ENCODE measurements around the gene DCTN5.
"Not testable (repeated sequence)": the region's sequence is repeated elsewhere in the genome, so short reads cannot be mapped to it uniquely, and the experiment has no call there.

DCTN5 gene

DNA sequence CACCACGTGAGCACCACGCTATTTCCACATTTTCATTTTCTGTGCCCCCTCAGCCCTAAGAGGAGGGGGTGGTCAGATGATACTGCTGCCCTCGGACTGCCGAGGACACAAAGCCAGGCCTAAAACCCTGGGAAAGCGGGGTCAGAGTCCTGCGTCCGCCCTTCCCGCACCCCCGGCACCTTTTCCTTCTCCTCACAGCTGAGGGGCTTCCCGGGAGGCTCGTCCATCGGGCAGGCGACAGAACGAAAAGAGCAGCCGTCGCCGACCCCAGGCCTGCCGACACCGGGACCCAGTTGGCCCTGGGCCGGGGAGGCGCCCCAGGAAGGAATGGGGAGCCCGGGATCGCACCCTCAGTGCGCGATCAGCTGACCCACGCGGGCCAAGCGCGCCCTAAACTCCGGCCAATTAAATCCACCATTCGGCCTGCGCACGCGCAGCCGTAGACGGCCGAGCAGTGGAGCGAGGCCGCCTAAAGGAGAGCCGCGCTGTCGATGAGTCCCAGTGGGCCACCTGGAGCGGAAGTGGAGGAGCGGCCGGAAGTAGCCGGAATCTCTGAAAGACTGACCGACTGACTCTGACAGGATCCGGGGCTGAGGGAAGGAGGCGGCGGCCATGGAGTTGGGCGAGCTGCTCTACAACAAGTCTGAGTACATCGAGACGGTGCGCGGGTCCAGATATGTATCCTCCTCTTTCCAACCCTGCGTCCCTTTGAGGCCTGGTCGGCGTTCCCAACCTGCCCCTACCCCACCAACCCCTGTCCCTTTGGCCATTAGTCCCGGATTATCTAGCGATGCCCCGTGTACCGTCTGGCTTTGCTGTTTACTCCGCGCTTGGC lies at the start of gene DCTN5, which contains the start of gene PALB2:
Gene DCTN5, plus strand, starts transcription at position 536 of the 835 bp plus-strand sequence. Its CDS starts 77 bp downstream, at position 613.
Gene PALB2, minus strand, starts transcription at position 380 of the 835 bp plus-strand sequence. Its CDS starts 153 bp downstream, at position 227.
- peak; percentile 64 to 81 (median 68) for DNase-seq

DNA sequence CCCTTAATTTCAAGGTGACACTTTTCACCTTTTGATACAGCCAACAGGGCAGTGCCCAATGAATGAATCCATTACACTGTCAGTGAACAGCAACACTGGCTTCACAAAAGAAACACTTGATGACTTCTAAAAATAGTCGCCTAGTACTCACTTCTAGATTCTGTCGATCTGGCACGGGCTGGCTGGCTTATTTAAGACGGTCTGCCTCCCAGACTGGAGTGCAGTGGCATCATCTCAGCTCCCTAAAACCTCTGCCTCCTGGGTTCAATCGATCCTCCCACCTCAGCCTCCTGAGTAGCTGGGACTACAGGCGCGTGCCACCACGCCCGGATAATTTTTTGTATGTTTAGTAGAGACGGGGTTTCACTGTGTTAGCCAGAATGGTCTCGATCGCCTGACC lies 47.1 kb upstream of the DCTN5 start:
- no peak for DNase-seq

DNA sequence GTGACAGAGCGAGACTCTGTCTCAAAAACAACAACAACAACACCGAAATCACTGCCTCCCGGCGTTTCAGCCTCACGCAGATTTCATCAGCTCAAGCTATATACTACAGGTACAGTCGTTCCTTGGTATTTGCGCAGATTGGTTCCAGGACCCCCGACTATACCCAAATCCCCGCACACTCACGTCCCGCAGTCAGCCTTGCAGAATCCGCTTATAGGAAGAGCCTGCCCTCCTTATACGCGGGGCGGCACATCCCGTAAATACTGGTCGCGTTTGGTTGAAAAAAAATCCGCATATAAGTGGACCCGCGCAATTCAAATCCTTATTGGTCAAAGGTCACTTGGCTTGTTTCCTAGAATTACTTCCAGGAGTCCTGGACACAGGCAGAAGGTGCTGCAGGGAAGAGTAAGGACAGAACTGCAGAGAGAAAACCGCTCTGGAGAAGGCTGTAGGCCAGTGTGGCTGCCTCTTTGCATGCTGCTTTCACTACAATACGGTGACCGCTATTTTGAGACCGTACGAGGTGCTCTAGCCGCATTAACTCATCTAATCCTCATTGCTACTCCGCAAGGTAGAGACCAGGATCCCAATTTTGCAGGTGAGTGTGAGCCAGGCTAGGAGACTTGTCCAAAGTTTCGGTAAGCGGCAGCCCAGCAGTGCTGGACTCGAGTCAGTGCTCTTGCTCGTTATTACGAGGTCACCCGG lies 45.9 kb upstream of the DCTN5 start:
- no peak for DNase-seq

DNA sequence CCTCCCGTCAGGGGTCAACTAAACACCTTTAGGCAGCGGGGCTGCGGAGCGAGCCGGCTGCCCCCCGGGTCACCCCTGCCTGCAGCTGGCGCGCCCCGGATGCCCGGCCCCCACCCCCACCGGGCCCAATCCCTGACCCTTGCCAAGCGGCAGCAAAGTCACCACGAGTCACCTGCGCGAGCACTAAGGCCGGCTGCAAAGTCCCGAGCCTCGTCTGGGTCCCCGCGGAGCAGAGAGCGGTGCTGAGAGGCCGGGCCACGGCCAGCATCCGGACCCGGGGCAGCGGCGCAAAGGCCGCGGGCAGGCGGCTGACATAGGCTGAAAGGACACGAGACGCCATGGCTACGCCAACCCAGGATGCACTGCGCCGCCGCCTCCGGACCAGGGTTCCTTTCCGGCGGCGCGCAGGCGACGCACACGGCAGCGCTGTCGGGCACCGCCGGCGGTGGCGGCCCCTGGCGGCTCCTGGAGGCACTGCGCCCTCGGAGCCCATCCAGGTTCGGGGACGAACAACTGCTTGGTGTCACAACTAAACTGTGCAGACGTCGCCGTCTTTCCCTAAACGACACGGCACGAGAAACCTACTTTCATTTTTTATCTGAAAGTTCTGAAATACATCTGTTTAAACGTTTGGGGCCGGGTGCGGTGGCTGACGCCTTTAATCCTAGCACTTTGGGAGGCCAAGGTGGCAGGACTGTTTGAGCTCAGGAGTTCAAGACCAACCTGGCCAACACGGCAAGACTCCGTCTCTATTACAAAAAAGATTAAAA lies 45.1 kb upstream of the DCTN5 start, which contains the start of gene NDUFAB1:
Gene NDUFAB1, minus strand, starts transcription at position 366 of the 770 bp plus-strand sequence. Its CDS starts 26 bp downstream, at position 340.
- DNase-seq: peak; percentile 78 to 90 (median 86)

DNA sequence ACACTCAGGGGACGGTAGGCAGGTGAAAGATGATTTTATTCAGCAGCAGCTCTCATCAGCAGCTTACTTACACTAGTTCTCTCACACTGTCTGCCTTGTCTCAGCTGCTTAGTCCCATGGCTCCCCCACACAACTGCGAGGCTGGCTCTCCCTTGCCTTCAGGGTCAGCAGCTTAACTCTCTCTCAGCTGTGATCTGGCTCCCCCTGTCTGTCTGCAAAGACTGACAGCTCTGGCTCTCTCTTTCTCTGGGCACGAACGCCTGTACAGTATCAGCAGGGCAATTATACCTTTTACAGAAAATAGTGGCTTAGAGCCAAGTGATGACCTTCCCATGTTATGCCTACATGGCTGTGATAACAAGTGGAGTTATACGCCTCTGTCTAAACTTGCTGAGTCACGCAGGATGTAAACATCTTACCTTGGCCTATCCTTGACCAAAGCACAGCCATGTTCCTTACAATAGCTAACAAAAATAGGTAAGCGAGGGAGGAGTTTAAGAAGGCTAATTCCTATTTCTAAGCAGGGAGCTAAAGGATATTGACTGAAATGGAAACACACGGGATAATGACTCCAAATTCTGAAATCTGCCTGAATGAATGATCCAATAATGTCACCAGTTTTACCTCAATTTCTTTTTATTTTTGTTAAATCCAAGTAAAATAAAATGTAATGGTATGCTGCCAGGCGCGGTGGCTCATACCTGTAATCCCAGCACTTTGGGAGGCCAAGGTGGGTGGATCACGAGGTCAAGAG lies 44.1 kb upstream of the DCTN5 start:
- DNase-seq: peak in 1 of 6 experiments; percentile 1

DNA sequence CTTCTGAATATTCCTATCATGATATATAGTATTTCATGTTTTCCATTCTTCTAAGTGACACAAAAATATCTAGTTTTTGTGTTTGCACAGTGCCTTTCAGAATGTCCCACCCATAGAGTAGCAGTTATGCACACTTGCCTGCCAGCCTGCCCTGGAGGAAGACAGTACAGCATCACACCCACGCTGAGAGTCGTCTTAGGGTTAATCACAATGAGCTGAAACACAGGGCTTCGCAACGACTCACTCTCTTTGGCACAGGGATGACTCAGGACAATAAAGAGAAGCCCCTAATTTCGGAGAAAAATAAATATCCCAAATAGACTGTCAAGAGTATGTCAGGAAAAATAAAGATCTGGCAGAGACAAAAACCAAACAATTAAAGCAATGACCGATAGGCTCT lies 33.5 kb upstream of the DCTN5 start:
- no peak for DNase-seq

DNA sequence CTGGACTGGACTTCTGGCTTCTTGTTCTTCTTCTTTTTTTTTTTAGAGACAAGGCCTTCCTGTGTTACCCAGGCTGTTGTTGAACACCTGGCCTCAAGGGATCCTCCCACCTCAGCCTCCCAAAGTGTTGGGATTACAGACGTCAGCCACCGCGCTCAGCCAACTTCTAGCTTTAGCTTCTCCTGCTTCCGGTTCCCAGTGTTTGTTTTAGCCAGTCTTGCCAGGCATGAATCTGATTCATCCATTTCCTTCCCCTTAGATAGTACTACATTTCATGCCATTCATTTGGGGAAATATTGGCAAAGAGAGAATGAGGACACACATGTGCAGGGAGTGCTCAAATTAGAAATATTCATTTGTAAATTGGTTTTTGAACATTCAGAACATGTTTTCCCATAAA lies 33.1 kb upstream of the DCTN5 start:
- DNase-seq: no peak

DNA sequence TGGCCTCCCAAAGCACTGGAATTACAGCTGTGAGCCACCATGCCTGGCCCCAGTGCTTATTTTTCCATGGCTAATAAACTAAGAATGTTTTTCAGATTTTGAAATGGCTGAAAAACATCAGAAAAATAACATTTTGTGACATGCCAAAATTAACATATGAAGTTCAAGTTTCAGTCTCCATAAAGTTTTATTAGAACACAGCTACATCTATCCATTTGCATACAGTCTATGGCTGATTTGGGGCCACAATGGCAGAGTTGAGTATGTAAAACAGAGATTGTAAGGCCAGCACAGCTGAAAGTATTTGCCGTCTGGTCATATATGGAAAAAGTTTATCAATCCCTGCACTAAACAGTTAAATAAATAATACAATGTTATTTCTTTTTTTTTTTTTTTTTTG lies 31.3 kb upstream of the DCTN5 start:
- DNase-seq: no peak

DNA sequence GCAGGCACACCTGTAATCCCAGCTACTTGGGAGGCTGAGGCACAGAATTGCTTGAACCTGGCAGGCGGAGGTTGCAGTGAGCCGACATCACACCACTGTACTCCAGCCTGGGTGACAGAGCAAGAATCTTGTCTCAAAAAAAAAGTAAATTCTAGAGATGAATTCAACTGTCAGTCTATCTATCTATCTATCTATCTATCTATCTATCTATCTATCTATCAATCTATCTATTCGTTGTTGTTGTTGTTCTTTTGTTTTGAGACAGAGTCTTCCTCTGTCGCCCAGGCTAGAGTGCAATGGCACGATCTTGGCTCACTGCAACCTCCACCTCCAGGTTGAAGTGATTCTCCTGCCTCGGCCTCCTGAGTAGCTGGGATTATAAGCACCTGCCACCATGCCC lies 30.4 kb upstream of the DCTN5 start:
- not testable (repeated sequence) for DNase-seq

DNA sequence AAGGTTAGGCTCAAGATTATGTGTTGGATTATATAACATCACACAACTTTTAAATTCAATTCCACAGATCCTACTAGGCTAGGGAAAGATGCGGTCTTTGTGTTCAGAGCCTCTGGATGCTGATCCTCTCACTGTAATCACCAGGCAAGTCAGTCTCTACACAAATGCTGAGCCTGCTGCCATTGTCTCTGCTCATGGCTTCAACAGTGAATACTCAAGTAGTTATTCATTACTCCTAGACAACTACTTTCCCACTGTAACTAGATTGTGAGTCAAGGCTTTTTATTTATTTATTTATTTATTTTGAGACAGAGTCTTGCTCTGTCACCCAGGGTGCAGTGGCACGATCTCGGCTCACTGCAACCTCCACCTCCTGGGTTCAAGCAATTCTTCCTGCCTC lies 29.3 kb upstream of the DCTN5 start:
- no peak for DNase-seq

DNA sequence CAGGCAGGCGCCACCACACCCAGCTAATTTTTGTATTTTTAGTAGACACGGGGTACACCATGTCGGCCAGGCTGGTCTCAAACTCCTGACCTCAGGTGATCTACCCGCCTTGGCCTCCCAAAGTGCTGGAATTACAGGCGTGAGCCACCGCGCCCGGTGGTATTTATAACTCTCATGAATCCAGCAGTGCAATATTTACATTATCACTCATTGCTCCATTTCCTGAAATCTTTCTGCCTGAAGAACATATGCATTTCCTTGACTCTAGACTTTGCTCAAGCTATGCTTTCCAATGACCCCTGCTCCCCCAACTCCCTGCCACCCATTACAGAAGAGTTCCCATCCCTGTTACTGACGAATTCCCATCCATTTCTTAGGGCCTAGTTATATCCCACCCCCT lies 25.5 kb upstream of the DCTN5 start:
- no peak for DNase-seq

DNA sequence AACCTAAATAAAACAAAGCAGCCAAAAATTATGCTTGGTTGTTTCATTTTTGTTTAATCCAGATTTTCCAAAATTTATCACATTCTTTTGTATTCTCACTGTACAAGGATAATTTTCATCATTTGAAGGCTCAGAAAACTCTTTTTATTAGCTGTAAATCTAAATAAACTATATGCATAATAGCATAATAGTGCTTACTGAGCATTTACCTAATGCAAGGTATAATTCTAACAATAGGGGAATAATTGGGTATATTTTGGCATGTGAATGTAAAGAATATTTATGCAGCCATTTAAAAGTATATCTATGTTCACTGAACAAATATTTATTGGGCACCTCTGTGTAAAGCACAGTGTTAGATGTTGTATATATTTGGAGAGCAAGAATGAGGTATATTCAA lies 17.2 kb upstream of the DCTN5 start:
- no peak for DNase-seq

DNA sequence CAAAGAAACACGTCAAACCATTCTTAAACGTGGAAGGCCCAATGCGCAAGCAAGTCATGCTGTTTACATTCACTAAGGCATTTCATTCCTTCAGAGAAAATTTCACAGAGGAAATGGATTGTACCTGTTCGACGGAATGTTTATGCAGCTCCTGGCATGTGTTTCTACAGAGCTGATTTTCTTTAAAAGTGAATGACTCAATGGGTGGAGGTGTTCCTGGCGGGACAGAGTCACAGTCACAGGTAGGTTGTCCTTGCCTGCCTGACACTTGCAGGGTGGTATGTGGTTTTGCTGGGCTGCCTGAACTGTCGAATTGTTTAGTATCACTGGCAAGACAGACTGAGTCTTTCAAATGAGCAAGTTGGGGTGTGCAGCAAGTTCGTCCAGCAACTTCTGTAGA lies 11.8 kb upstream of the DCTN5 start:
- DNase-seq: no peak

DNA sequence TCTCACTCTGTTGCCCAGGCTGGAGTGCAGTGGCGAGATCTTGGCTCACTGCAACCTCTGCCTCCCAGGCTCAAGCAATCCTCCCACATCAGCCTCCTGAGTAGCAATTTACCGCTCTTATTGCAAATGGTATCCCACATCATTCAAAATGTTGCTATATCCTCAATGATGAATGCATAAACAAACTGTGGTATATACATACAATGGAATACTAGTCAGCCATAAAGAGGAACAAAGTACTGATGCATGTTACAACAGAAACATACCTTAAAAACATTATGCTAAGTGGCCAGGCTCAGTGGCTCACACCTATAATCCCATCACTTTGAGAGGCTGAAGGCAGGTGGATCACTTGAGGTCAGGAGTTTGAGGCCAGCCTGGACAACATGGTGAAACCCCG lies 9.4 kb upstream of the DCTN5 start:
- not testable (repeated sequence) for DNase-seq

DNA sequence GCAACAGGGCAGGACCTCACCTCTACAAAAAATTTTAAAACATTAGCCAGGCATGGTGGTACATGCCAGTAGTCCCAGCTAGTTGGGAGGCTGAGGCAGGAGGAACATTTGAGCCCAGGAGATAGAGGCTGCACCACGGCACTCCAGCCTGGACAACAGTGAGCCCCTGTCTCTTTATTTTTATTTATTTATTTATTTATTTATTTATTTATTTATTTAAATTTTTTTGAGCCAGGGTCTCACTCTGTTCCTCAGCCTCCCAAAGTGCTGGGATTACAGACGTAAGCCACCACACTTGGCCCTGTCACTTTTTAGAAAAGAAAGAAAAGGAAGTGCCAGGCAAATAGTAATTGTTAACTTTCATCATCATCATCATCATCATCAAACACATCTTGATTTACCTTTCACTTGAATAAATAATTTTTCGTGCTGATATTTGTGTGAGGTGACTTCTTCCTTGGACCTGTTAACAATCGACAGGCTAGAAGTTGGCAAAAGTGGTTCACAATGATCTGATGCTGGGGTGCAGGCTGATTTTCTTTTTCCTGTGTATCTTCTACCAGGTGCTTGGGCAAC lies 6.7 kb upstream of the DCTN5 start:
- DNase-seq: no peak

DNA sequence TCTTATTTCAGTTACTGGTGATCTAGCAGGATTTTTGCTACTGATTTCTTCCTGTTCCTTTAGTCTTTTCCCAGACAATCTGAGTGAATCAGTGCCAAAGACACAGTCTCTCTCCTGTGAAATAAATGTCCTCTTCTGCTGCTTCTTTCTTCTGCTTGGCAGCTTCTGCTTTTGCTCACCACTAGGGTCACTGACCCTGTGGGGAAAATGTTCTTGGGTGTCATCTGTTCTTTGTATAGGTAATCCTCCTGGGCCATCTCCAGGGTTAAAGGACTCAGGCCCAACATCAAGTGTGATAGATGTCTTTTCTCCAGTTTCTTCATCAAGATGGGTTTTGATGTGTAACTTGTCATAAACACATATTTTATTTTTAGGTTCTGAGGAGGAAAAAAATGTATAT lies 5.3 kb upstream of the DCTN5 start:
- DNase-seq: no peak

DNA sequence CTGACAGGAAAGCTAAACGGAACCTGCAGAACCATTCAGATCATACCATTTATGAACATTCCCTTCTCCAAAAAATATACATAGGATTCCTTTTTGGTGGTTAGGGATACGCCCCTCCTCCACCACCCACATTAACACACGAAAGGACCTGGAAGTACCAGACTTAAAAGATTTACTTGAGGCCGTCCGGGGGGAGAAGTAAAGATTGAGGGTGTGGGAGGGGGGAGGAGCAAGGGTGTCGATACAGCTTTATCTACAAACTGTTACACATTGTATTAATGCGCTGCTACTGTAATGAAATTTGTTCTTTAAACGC lies 693 bp upstream of the DCTN5 start:
- DNase-seq: no peak

DNA sequence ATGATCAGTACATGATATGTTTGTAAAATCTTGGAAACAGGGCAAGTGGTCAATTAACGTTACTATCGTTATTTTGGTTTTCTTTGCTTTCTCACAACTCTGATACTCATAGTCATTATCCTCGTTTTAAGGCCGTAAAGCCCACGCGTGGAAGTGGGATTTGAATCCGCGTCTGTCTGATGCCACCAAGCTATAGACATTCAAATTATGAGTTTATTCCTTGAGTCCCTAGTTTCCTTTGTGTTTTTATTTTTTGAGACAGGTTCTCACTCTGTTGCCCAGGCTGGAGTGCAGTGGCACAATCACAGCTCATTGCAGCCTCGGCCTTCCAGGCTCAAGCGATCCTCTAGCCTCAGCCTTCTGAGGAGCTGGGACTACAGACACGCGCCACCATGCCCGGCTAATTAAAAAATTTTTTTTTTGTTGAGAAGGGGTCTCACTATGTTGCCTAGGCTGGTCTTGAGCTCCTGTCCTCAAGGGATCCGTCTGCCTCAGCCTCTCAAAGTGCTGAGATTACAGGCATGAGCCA lies 1.0 kb downstream of the DCTN5 start:
- DNase-seq: no peak

DNA sequence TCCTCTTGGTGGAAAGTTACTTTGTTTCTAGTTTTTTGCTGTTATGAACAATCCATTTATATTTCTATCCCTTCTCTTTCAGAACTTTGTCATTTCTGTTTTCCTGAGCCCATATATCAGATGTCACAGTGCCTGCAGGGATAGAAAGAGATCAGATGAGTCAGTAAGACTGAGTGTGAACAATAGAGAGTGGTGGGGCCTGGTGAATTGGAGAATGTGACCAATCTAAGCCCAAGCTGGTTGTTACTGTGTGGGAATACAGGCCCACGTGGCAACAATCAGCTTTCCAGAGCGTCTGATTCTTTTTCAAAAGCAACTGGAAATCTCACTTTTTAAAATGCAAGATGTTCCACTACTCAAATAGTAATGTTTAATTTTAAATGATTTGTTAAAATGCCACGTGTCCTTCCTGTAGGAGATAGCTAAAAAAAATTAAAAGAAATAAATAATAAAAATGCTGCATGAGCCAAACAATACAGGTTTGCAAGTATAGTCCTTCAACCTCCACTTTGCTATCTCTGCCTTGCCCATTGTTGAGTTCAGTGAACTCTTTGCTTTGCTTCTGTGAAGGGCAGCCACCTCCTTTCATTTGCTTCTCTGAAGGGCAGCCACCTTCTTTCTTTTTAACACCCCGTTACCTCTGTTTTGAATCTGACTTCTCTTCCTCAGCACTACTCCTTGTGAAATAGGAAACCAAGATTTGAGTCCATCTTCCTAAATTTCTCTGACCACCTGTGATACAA lies 9.6 kb downstream of the DCTN5 start:
- no peak for DNase-seq

DNA sequence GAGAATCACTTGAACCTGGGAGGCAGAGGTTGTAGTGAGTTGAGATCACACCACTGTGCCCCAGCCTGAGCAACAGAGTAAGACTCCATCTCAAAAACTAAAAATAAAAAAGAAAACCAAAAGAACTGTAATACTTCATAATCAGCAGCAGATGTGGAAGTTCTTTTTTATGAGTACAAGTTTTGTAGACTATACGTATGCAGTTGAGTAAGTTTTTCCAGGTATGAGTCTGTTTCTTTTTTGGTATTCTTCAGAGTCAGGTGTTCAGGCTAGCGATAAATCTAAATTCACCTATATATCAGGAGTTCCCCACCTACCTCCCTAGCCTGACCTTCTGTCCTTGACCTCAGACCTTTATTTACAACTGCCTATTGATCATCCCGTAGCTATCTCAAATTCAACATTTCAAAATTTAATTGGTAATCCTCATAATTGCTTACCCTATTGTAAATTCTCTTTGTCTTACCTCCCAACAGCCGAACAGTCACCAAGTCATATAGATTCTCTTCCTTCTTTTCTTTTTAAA lies 10.7 kb downstream of the DCTN5 start:
- no peak for DNase-seq

DNA sequence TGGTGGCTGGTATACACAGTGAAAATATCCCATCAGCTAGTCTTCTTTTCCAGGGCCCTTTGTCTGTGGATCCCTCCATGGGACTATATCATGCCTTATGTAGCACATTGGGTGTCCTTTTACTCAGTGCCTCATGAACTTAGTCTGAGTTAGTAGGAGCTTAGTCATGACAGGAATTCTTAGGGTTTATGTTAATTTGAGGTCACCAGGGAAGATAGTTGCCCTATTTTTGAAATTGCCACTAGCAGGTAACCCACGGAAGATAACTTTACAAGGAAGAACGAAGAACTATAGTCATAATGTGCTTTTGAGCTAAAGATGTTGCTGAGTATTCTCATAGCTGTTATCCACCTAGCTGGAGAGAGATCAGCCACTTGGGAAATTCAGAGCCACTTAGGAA lies 22.7 kb downstream of the DCTN5 start:
- no peak for DNase-seq

Measured in stimulated activated naive CD4-positive, alpha-beta T cell (primary cell).